ENCODE data around the gene RBMS1. TPM values are rescaled to one million over a fixed set of nuclear protein-coding genes. Genes with fewer than 3 reads are reported as not detected.

Gene RBMS1
- total and polyA plus RNA-seq, 4 experiments from 2014 or later = 101 to 131 (median 112) TPM

- Histone ChIP-seq H3K4me3 (ENCODE audit: low read length in 2 of 2) (no peak overlapping the region), H3K36me3 (ENCODE audit: insufficient read depth, low read length) (no peaks in the 10 kb centered on the region), H3K4me1 (ENCODE audit: insufficient read depth, low read length) (no peaks in the 10 kb centered on the region), H3K9me3 (ENCODE audit: control insufficient read depth in 1 of 2, low read length in 2 of 2) (no peaks in the 10 kb centered on the region), H3K27ac (ENCODE audit: low read depth, low read length) (no peak overlapping the region), H3K27me3 (ENCODE audit: insufficient read depth, low read length) (no peaks in the 10 kb centered on the region)
- H3K36me3 Mint-ChIP-seq = no peaks in the 10 kb centered on the region
- no peak overlapping the region for H3K4me3 Mint-ChIP-seq
- H3K27ac Mint-ChIP-seq = no peak overlapping the region
- ChIA-PET POLR2A (ENCODE audit: partially characterized antibody) (interaction anchor here (0.9 kb wide), 1 partner anchor 61 kb away, joined by 4 read pairs; no protein-coding TSS in a partner anchor), CTCF (ENCODE audit: partially characterized antibody) (interaction anchor here (1.2 kb wide), 1 partner anchor 13 kb away, joined by 3 read pairs; no protein-coding TSS in a partner anchor)
- H3K27me3 Mint-ChIP-seq = no peaks in the 10 kb centered on the region
- intact Hi-C loops (cut with micrococcal nuclease) = no loop called here
- no peak for DNase-seq
- no peaks in the 10 kb centered on the region for H3K4me1 Mint-ChIP-seq
- peaks cover 0 to 2% (median 0%) of the 10 kb centered on the region in 8 donors for H3K9me3 Mint-ChIP-seq
These were observed 260.6 kb downstream of the RBMS1 start for GRCh38 chr2:160232905-160233475.

GRCh38 chr2:160229591-160229990 lies 264.0 kb downstream of the RBMS1 start:
- H3K4me1 Mint-ChIP-seq = peaks cover 3 to 7% (median 5%) of the 10 kb centered on the region in 4 donors
- intact Hi-C loops (cut with micrococcal nuclease) = no loop called here
- H3K9me3 Mint-ChIP-seq = peaks cover 0 to 2% (median 0%) of the 10 kb centered on the region in 8 donors
- H3K36me3 Mint-ChIP-seq = no peaks in the 10 kb centered on the region
- Histone ChIP-seq H3K27me3 (ENCODE audit: insufficient read depth, low read length) (no peaks in the 10 kb centered on the region), H3K4me3 (ENCODE audit: low read length in 2 of 2) (no peak overlapping the region), H3K36me3 (ENCODE audit: insufficient read depth, low read length) (no peaks in the 10 kb centered on the region), H3K4me1 (ENCODE audit: insufficient read depth, low read length) (peaks cover under 1% of the 10 kb centered on the region), H3K27ac (ENCODE audit: low read depth, low read length) (no peak overlapping the region), H3K9me3 (ENCODE audit: control insufficient read depth in 1 of 2, low read length in 2 of 2) (no peaks in the 10 kb centered on the region)
- no peak for DNase-seq
- H3K27ac Mint-ChIP-seq = peak overlapping the region in 1 of 7 donors; percentile 36
- peaks cover 0 to 4% of the 10 kb centered on the region in 2 donors for H3K27me3 Mint-ChIP-seq
- ChIA-PET CTCF (ENCODE audit: partially characterized antibody) (interaction anchor here (3.3 kb wide), 1 partner anchor 21 kb away, joined by 12 read pairs; no protein-coding TSS in a partner anchor), POLR2A (ENCODE audit: partially characterized antibody) (no interaction called here)
- no peak overlapping the region for H3K4me3 Mint-ChIP-seq

GRCh38 chr2:160228141-160228917 lies 265.3 kb downstream of the RBMS1 start:
- H3K4me1 Mint-ChIP-seq = peaks cover 14 to 20% (median 15%) of the 10 kb centered on the region in 4 donors
- no peak overlapping the region for H3K4me3 Mint-ChIP-seq
- ChIA-PET CTCF (ENCODE audit: partially characterized antibody) (interaction anchor here (1.3 kb wide), 1 partner anchor 16 kb away, joined by 3 read pairs; no protein-coding TSS in a partner anchor), POLR2A (ENCODE audit: partially characterized antibody) (no interaction called here)
- no peaks in the 10 kb centered on the region for H3K9me3 Mint-ChIP-seq
- H3K27ac Mint-ChIP-seq = no peak overlapping the region
- Histone ChIP-seq H3K4me1 (ENCODE audit: insufficient read depth, low read length) (peaks cover 13% of the 10 kb centered on the region), H3K4me3 (ENCODE audit: low read length in 2 of 2) (no peak overlapping the region), H3K27ac (ENCODE audit: low read depth, low read length) (no peak overlapping the region), H3K27me3 (ENCODE audit: insufficient read depth, low read length) (no peaks in the 10 kb centered on the region), H3K36me3 (ENCODE audit: insufficient read depth, low read length) (no peaks in the 10 kb centered on the region), H3K9me3 (ENCODE audit: control insufficient read depth in 1 of 2, low read length in 2 of 2) (no peaks in the 10 kb centered on the region)
- no peaks in the 10 kb centered on the region for H3K36me3 Mint-ChIP-seq
- peaks cover 0 to 4% of the 10 kb centered on the region in 2 donors for H3K27me3 Mint-ChIP-seq
- no peak for DNase-seq
- intact Hi-C loops (cut with micrococcal nuclease) = no loop called here

- Mint-ChIP-seq H3K9me3 (no peaks in the 10 kb centered on the region), H3K27ac (no peak overlapping the region), H3K4me3 (no peak overlapping the region), H3K36me3 (no peaks in the 10 kb centered on the region), H3K27me3 (peaks cover 0 to 4% of the 10 kb centered on the region in 2 donors), H3K4me1 (peaks cover 14 to 26% (median 21%) of the 10 kb centered on the region in 4 donors)
- intact Hi-C loops (cut with micrococcal nuclease) = no loop called here
- peaks cover 15% of the 10 kb centered on the region for H3K4me1 ChIP-seq (ENCODE audit: insufficient read depth, low read length)
- H3K9me3 ChIP-seq (ENCODE audit: control insufficient read depth in 1 of 2, low read length in 2 of 2) = no peaks in the 10 kb centered on the region
- H3K4me3 ChIP-seq (ENCODE audit: low read length in 2 of 2) = no peak overlapping the region
- H3K36me3 ChIP-seq (ENCODE audit: insufficient read depth, low read length) = no peaks in the 10 kb centered on the region
- H3K27me3 ChIP-seq (ENCODE audit: insufficient read depth, low read length) = no peaks in the 10 kb centered on the region
- no peak overlapping the region for H3K27ac ChIP-seq (ENCODE audit: low read depth, low read length)
- ChIA-PET CTCF (ENCODE audit: partially characterized antibody) (no interaction called here), POLR2A (ENCODE audit: partially characterized antibody) (no interaction called here)
- no peak for DNase-seq
These were observed 266.2 kb downstream of the RBMS1 start for GRCh38 chr2:160227293-160227915.

GRCh38 chr2:160226367-160226766 lies 267.2 kb downstream of the RBMS1 start:
- no peak for DNase-seq
- peaks cover 14 to 26% (median 21%) of the 10 kb centered on the region in 4 donors for H3K4me1 Mint-ChIP-seq
- no peaks in the 10 kb centered on the region for H3K27me3 ChIP-seq (ENCODE audit: insufficient read depth, low read length)
- H3K27ac Mint-ChIP-seq = no peak overlapping the region
- H3K27ac ChIP-seq (ENCODE audit: low read depth, low read length) = no peak overlapping the region
- intact Hi-C loops (cut with micrococcal nuclease) = no loop called here
- H3K9me3 ChIP-seq (ENCODE audit: control insufficient read depth in 1 of 2, low read length in 2 of 2) = no peaks in the 10 kb centered on the region
- peaks cover 16% of the 10 kb centered on the region for H3K4me1 ChIP-seq (ENCODE audit: insufficient read depth, low read length)
- H3K36me3 Mint-ChIP-seq = no peaks in the 10 kb centered on the region
- H3K27me3 Mint-ChIP-seq = peaks cover 0 to 4% of the 10 kb centered on the region in 2 donors
- POLR2A ChIA-PET (ENCODE audit: partially characterized antibody) = no interaction called here
- H3K9me3 Mint-ChIP-seq = no peaks in the 10 kb centered on the region
- H3K36me3 ChIP-seq (ENCODE audit: insufficient read depth, low read length) = no peaks in the 10 kb centered on the region
- no peak overlapping the region for H3K4me3 ChIP-seq (ENCODE audit: low read length in 2 of 2)
- H3K4me3 Mint-ChIP-seq = no peak overlapping the region
- CTCF ChIA-PET (ENCODE audit: partially characterized antibody) = interaction anchor here (1.2 to 1.7 kb wide), 3 partner anchors 15 to 117 kb away, joined by 3 to 7 read pairs (median 5); no protein-coding TSS in a partner anchor

- Histone ChIP-seq H3K4me1 (ENCODE audit: insufficient read depth, low read length) (peaks cover 22% of the 10 kb centered on the region), H3K27me3 (ENCODE audit: insufficient read depth, low read length) (no peaks in the 10 kb centered on the region), H3K36me3 (ENCODE audit: insufficient read depth, low read length) (no peaks in the 10 kb centered on the region), H3K9me3 (ENCODE audit: control insufficient read depth in 1 of 2, low read length in 2 of 2) (no peaks in the 10 kb centered on the region), H3K27ac (ENCODE audit: low read depth, low read length) (no peak overlapping the region), H3K4me3 (ENCODE audit: low read length in 2 of 2) (no peak overlapping the region)
- intact Hi-C loops (cut with micrococcal nuclease) = no loop called here
- peaks cover 21 to 32% (median 27%) of the 10 kb centered on the region in 4 donors for H3K4me1 Mint-ChIP-seq
- H3K27me3 Mint-ChIP-seq = peaks cover 0 to 4% of the 10 kb centered on the region in 2 donors
- no peak overlapping the region for H3K27ac Mint-ChIP-seq
- CTCF ChIA-PET (ENCODE audit: partially characterized antibody) = interaction anchor here (1.2 to 2.2 kb wide), 5 partner anchors 14 to 768 kb away, joined by 3 to 7 read pairs (median 5); no protein-coding TSS in a partner anchor
- H3K9me3 Mint-ChIP-seq = no peaks in the 10 kb centered on the region
- H3K36me3 Mint-ChIP-seq = no peaks in the 10 kb centered on the region
- H3K4me3 Mint-ChIP-seq = no peak overlapping the region
- DNase-seq = no peak
- POLR2A ChIA-PET (ENCODE audit: partially characterized antibody) = no interaction called here
These were observed 267.9 kb downstream of the RBMS1 start for GRCh38 chr2:160225722-160226121.

GRCh38 chr2:160224507-160224906 lies 269.1 kb downstream of the RBMS1 start:
- Mint-ChIP-seq H3K27me3 (peaks cover 0 to 4% of the 10 kb centered on the region in 2 donors), H3K9me3 (no peaks in the 10 kb centered on the region), H3K4me3 (peak overlapping the region in 4 of 8 donors; percentile 64 to 78 (median 68)), H3K36me3 (no peaks in the 10 kb centered on the region), H3K4me1 (peaks cover 29 to 38% (median 35%) of the 10 kb centered on the region in 4 donors), H3K27ac (peak overlapping the region in 2 of 7 donors; percentile 36 to 44)
- DNase-seq = no peak
- POLR2A ChIA-PET (ENCODE audit: partially characterized antibody) = no interaction called here
- H3K27ac ChIP-seq (ENCODE audit: low read depth, low read length) = no peak overlapping the region
- H3K36me3 ChIP-seq (ENCODE audit: insufficient read depth, low read length) = no peaks in the 10 kb centered on the region
- intact Hi-C loops (cut with micrococcal nuclease) = no loop called here
- H3K9me3 ChIP-seq (ENCODE audit: control insufficient read depth in 1 of 2, low read length in 2 of 2) = no peaks in the 10 kb centered on the region
- no peaks in the 10 kb centered on the region for H3K27me3 ChIP-seq (ENCODE audit: insufficient read depth, low read length)
- H3K4me3 ChIP-seq (ENCODE audit: low read length in 2 of 2) = no peak overlapping the region
- H3K4me1 ChIP-seq (ENCODE audit: insufficient read depth, low read length) = peaks cover 28% of the 10 kb centered on the region
- CTCF ChIA-PET (ENCODE audit: partially characterized antibody) = interaction anchor here (1.1 to 2.2 kb wide), 3 partner anchors 15 to 770 kb away, joined by 3 to 5 read pairs (median 5); no protein-coding TSS in a partner anchor
